K562 (cell line): ENCODE measurements around the gene IL6R. TPM values are rescaled to one million over a fixed set of nuclear protein-coding genes. Genes with fewer than 3 reads are reported as not detected.

Experiments
- ATAC-seq: fragments of 200-7000 bp; cut with Tn5 transposase; 3 replicates; pipeline ENCODE4 v1.9.1; 2020; ENCODE audit warnings: moderate library complexity
- BruUV-seq: library from RNA; stranded (reverse); fragments of 400-500 nt; replicated peaks from 2 replicates; lab custom pipeline; 2021; lab: Mats Ljungman, UMichigan
- CTCF ChIA-PET: fragments of 300-600 bp; formaldehyde crosslinking; extraction: SDS; loops from one replicate; lab custom pipeline; 2021; ENCODE audit warnings: low intra/inter-chr PET ratio; lab: Yijun Ruan, JAX
- POLR2A ChIA-PET: fragments of 300-600, 350-650 bp; sonication (Branson Sonifier 250); formaldehyde crosslinking; extraction: SDS; loops from one replicate; lab custom pipeline; 2021; ENCODE audit warnings: antibody characterized with exemption, inconsistent platforms; lab: Yijun Ruan, JAX
- DNase-seq, 4 experiments: peaks; one replicate each; pipeline versions ENCODE4 v3.0.0 to v3.0.0-alpha.2; 2011 to 2018; ENCODE audit warnings: low spot score in 3 of 4, mixed read lengths in 3 of 4; ENCODE audit errors: extremely low read depth in 1 of 4
- FAIRE-seq: peaks from 2 replicates; lab custom pipeline; 2011; peaks lifted over from hg19 to GRCh38; lab: Jason Lieb, UNC
- H2AFZ ChIP-seq: 2 replicates; pipeline ENCODE4 v1.6.0; 2011; ENCODE audit warnings: low read depth, low read length, control low read depth, inconsistent platforms
- H3K27ac ChIP-seq: fragments of 200-600 bp; 3 replicates; pipeline ENCODE4 v1.8.0; 2011; ENCODE audit warnings: low read depth, mild to moderate bottlenecking, control low read depth, inconsistent platforms, low read length, moderate library complexity, mixed read lengths; ENCODE audit errors: extremely low read depth
- H3K27me3 ChIP-seq, 2 experiments: fragments of 300-600 bp in 1 of 2; 2 replicates in 1 of 2; 3 replicates in 1 of 2; pipeline versions ENCODE4 v1.6.0 to v1.8.0; 2011; ENCODE audit warnings: inconsistent platforms in 2 of 2, low read length in 2 of 2, mild to moderate bottlenecking in 1 of 2, mixed read lengths in 1 of 2, moderate library complexity in 1 of 2; ENCODE audit not compliant: control insufficient read depth in 2 of 2, insufficient read depth in 2 of 2
- H3K36me3 ChIP-seq: fragments of 300-600 bp; 3 replicates; pipeline ENCODE4 v1.8.0; 2011; ENCODE audit warnings: mild to moderate bottlenecking, low read length, inconsistent platforms; ENCODE audit not compliant: control insufficient read depth, insufficient read depth
- H3K4me1 ChIP-seq, 2 experiments: fragments of 200-600 bp in 1 of 2; replicated peaks in 1 of 2; 2 replicates in 1 of 2; 3 replicates in 1 of 2; pipeline versions ENCODE4 v1.5.1 to v1.8.0; 2011; ENCODE audit warnings: inconsistent platforms in 2 of 2, low read length in 2 of 2, mild to moderate bottlenecking in 1 of 2, mixed read lengths in 1 of 2, moderate library complexity in 1 of 2; ENCODE audit not compliant: control insufficient read depth in 2 of 2, insufficient read depth in 2 of 2
- H3K4me2 ChIP-seq: 2 replicates; pipeline ENCODE4 v1.6.1; 2011; ENCODE audit warnings: low read length, control low read depth, inconsistent platforms, mixed read lengths; ENCODE audit not compliant: insufficient read depth
- H3K4me3 ChIP-seq: fragments of 200-600 bp; sonication (generic), shearing (Covaris generic); 2 replicates; pipeline ENCODE4 v1.5.1; 2016; ENCODE audit warnings: control low read depth, inconsistent platforms
- H3K79me2 ChIP-seq: fragments of 200-600 bp; 3 replicates; pipeline ENCODE4 v1.8.0; 2011; ENCODE audit warnings: low read length, inconsistent platforms; ENCODE audit not compliant: control insufficient read depth, insufficient read depth
- H3K9ac ChIP-seq, 2 experiments: 2 replicates each; pipeline versions ENCODE4 v1.6.0 to v1.6.1; 2011; ENCODE audit warnings: low read depth in 2 of 2, low read length in 2 of 2, control low read depth in 1 of 2, inconsistent platforms in 1 of 2, mild to moderate bottlenecking in 1 of 2, mixed read lengths in 1 of 2; ENCODE audit not compliant: insufficient read depth in 1 of 2
- H3K9me1 ChIP-seq: one replicate; pipeline ENCODE4 v1.6.0; 2011; ENCODE audit warnings: inconsistent platforms, mild to moderate bottlenecking, low read length, moderate library complexity; ENCODE audit not compliant: control insufficient read depth, insufficient read depth
- H3K9me3 ChIP-seq: replicated peaks from 2 replicates; pipeline ENCODE4 v1.5.1; 2011; ENCODE audit warnings: low read depth, low read length, inconsistent platforms; ENCODE audit not compliant: control insufficient read depth, insufficient read depth
- H4K20me1 ChIP-seq: replicated peaks from 2 replicates; pipeline ENCODE4 v1.6.1; 2011; ENCODE audit warnings: low read length, inconsistent platforms, mixed read lengths; ENCODE audit not compliant: control insufficient read depth, insufficient read depth
- BMI1 ChIP-seq: fragments of 150-350 bp; IDR thresholded peaks from 2 replicates; pipeline ENCODE4 v1.6.1; 2014; ENCODE audit warnings: low read length
- CBFB ChIP-seq: sonication (generic); formaldehyde crosslinking; IDR thresholded peaks from 2 replicates; pipeline ENCODE4 v1.4.0; 2020; ENCODE audit warnings: mild to moderate bottlenecking, missing genetic modification reagents
- CBX2 ChIP-seq: fragments of 200-600 bp; sonication (generic); IDR thresholded peaks from one replicate; pipeline ENCODE4 v1.6.1; 2012; ENCODE audit warnings: mild to moderate bottlenecking, low read length, inconsistent platforms; ENCODE audit not compliant: insufficient read depth, poor library complexity, severe bottlenecking
- CHCHD3 ChIP-seq: fragments of 250-450 bp; sonication (Bioruptor Pico); IDR thresholded peaks from 2 replicates; pipeline ENCODE4 v2.1.2; 2022; ENCODE audit warnings: mild to moderate bottlenecking
- E2F3 ChIP-seq: fragments of 250-450 bp; sonication (Bioruptor Pico); IDR thresholded peaks from 2 replicates; pipeline ENCODE4 v1.4.0; 2020; ENCODE audit warnings: mild to moderate bottlenecking
- E2F6 ChIP-seq, 2 experiments: IDR thresholded peaks; 2 replicates each; pipeline ENCODE4 v1.6.1; 2011; ENCODE audit warnings: borderline replicate concordance in 1 of 2, control low read depth in 1 of 2, low read depth in 1 of 2, low read length in 1 of 2, mild to moderate bottlenecking in 1 of 2, mixed read lengths in 1 of 2, moderate library complexity in 1 of 2; ENCODE audit not compliant: insufficient read depth in 1 of 2, insufficient read length in 1 of 2, poor library complexity in 1 of 2, severe bottlenecking in 1 of 2; ENCODE audit errors: extremely low read depth in 1 of 2
- FOXA1 ChIP-seq: fragments of 450-650 bp; IDR thresholded peaks from 2 replicates; pipeline ENCODE4 v1.6.1; 2016; ENCODE audit warnings: mild to moderate bottlenecking, borderline replicate concordance
- MXI1 ChIP-seq: IDR thresholded peaks from 2 replicates; pipeline ENCODE4 v1.6.1; 2011; ENCODE audit warnings: low read depth, mild to moderate bottlenecking, improper control_type of control experiment, low read length
- NFE2 ChIP-seq: IDR thresholded peaks from 2 replicates; pipeline ENCODE4 v1.6.1; 2014; ENCODE audit warnings: antibody characterized with exemption, low read depth
- PHF8 ChIP-seq: fragments of 200-600 bp; sonication (generic); IDR thresholded peaks from 2 replicates; pipeline ENCODE4 v1.6.1; 2012; ENCODE audit warnings: mixed run types, mild to moderate bottlenecking, inconsistent platforms, low read length, moderate library complexity, borderline replicate concordance
- POLR2B ChIP-seq: fragments of 450-650 bp; IDR thresholded peaks from 2 replicates; pipeline ENCODE4 v1.6.1; 2018; ENCODE audit warnings: low read depth; ENCODE audit not compliant: partially characterized antibody
- RBM14 ChIP-seq: fragments of 200-400 bp; formaldehyde crosslinking; IDR thresholded peaks from 2 replicates; pipeline ENCODE4 v1.6.1; 2018; ENCODE audit warnings: low read depth, mild to moderate bottlenecking, low read length, moderate library complexity, borderline replicate concordance; ENCODE audit not compliant: insufficient read depth
- SIN3B ChIP-seq: fragments of 450-650 bp; IDR thresholded peaks from 2 replicates; pipeline ENCODE4 v1.6.1; 2017; ENCODE audit warnings: low read depth, mild to moderate bottlenecking, moderate library complexity
- SMARCA5 ChIP-seq: fragments of 450-650 bp; IDR thresholded peaks from 2 replicates; pipeline ENCODE4 v1.6.1; 2016
- SREBF1 ChIP-seq: fragments of 150-350 bp; IDR thresholded peaks from 2 replicates; pipeline ENCODE4 v1.6.1; 2014; ENCODE audit warnings: antibody characterized with exemption, low read depth, low read length, borderline replicate concordance
- SRSF9 ChIP-seq: fragments of 200-400 bp; formaldehyde crosslinking; IDR thresholded peaks from 2 replicates; pipeline ENCODE4 v1.6.1; 2017; ENCODE audit warnings: low read depth, low read length, borderline replicate concordance
- TBP ChIP-seq: optimal IDR thresholded peaks from 2 replicates; pipeline ENCODE3; 2011; ENCODE audit warnings: low read depth, low read length, improper control_type of control experiment
- ZNF609 ChIP-seq: sonication (generic); formaldehyde crosslinking; IDR thresholded peaks from 2 replicates; pipeline ENCODE4 v1.8.1; 2023; ENCODE audit warnings: missing genetic modification reagents, mild to moderate bottlenecking, borderline replicate concordance
- WGBS: fragments of 100-300 bp; shearing (Covaris generic); methylation state at CpG from one replicate; pipeline ENCODE4 v1.1.6; 2016; ENCODE audit warnings: low coverage, mixed read lengths; ENCODE audit not compliant: insufficient coverage; ENCODE audit errors: missing lambda C conversion rate; 5-methylcytosine and 5-hydroxymethylcytosine counted together
- in situ Hi-C: fragments of 300-500 bp; cut with MboI; formaldehyde crosslinking; loops from 4 replicates; pipeline ENCODE4 v1.15.0; 2018; ENCODE audit warnings: inconsistent platforms, mixed read lengths
- intact Hi-C: fragments of 100-400 bp; cut with micrococcal nuclease; formaldehyde crosslinking; loops from 2 replicates; pipeline ENCODE4 v1.14.2; 2022
- polyA plus RNA-seq, 8 experiments: library from polyadenylated mRNA; depleted of rRNA in 4 of 8; stranded (reverse) in 5 of 8; unstranded in 3 of 8; fragments of >200 nt; fragmentation: Nextera tagmentation in 2 of 8; fragmentation: Illumina TruSeq in 1 of 8; extraction: Ambion mirVana in 2 of 8; extraction: Trizol in 1 of 8; gene quantifications; 2 replicates each; pipeline versions ENCODE4 v1.2.1 to v1.2.3, GENCODE V29; 2011 to 2014; ENCODE audit warnings: inconsistent platforms in 1 of 8, missing spikeins in 1 of 8
- total RNA-seq, 7 experiments: library from RNA; depleted of rRNA in 6 of 7; stranded (reverse); fragments of >200 nt in 6 of 7; fragmentation: Illumina TruSeq in 2 of 7; extraction: Trizol in 2 of 7; gene quantifications; 2 replicates each; pipeline versions ENCODE4 v1.2.1 to v1.2.3, GENCODE V29; 2011 to 2021; ENCODE audit warnings: low replicate concordance in 1 of 7

Gene IL6R
- total and polyA plus RNA-seq, 9 of the 15 experiments (the other 6 are each of a cell fraction or from before 2014, with no cell fraction given): 0.05 to 1.1 (median 0.11) TPM; not detected in 2

- FAIRE-seq (no peak), DNase-seq (no peak), ATAC-seq (no peak)
- Histone ChIP-seq H3K4me2 (no peak overlapping the region), H3K79me2 (no peaks in the 10 kb centered on the region), H3K9me1 (no peaks in the 10 kb centered on the region), H3K4me3 (no peak overlapping the region), H3K4me1 (no peaks in the 10 kb centered on the region), H3K36me3 (no peaks in the 10 kb centered on the region), H3K9me3 (no peaks in the 10 kb centered on the region), H4K20me1 (no peaks in the 10 kb centered on the region; the same call in 1 of the 2 replicates), H3K27ac (no peak overlapping the region), H2AFZ (no peak overlapping the region), H3K27me3 (peaks cover 34 to 53% of the 10 kb centered on the region in 2 experiments), H3K9ac (no peak overlapping the region)
- BruUV-seq: no TSS peak
- CTCF ChIA-PET: no interaction called here
- in situ Hi-C loops: no loop called here
- intact Hi-C loops: no loop called here
- WGBS: 5% methylated on average over 7 of the region's 7 CpGs
- POLR2A ChIA-PET: interaction anchor here (0.6 to 1.5 kb wide), 3 partner anchors 14 to 127 kb away, joined by 3 read pairs; no protein-coding TSS in a partner anchor
- no peak for TF ChIP-seq NFE2
- no peak for TF ChIP-seq CHCHD3 (CRISPR knock-in tag)
- TF ChIP-seq SREBF1: no peak
- no peak for TF ChIP-seq E2F3 (CRISPR knock-in tag)
- no peak for TF ChIP-seq RBM14
- no peak for TF ChIP-seq POLR2B
- TF ChIP-seq SIN3B: no peak
- no peak for TF ChIP-seq CBFB (CRISPR knock-in tag)
- TF ChIP-seq CBX2: peak; percentile 34
- TF ChIP-seq FOXA1: no peak
- no peak for TF ChIP-seq TBP
- no peak for TF ChIP-seq E2F6 (IDR thresholded peaks at IDR 0.05; ENCODE audit: borderline replicate concordance in 1 of 2, extremely low read depth in 1 of 2, insufficient read depth in 1 of 2, insufficient read length in 1 of 2, low read depth in 1 of 2, low read length in 1 of 2, poor library complexity in 1 of 2, severe bottlenecking in 1 of 2)
- no peak for TF ChIP-seq MXI1
- peak; percentile 70 for TF ChIP-seq BMI1
- TF ChIP-seq SRSF9: no peak
- no peak for TF ChIP-seq SMARCA5
- TF ChIP-seq ZNF609 (CRISPR knock-in tag): no peak
- TF ChIP-seq PHF8: no peak
Observed at GRCh38 chr1:154514066-154514553, 109.0 kb downstream of the IL6R start.
